Activated CD4-positive, alpha-beta memory T cell treated with anti-CD3 and anti-CD28 coated beads for 36 hours (primary cell): ENCODE results near the gene GLA. TPM values are rescaled to one million over a fixed set of nuclear protein-coding genes. Genes with fewer than 3 reads are reported as not detected.
A peak's percentile ranks its signal among the peaks of the same experiment; 100 is the strongest.

Experiments
- CTCF ChIA-PET: fragments of 350-600 bp; sonication (Branson Sonifier 250); formaldehyde crosslinking; loops from one replicate; lab custom pipeline; 2021; ENCODE audit warnings: antibody characterized with exemption, inconsistent platforms; lab: Charles Lee
- POLR2A ChIA-PET: fragments of 350-600 bp; sonication (Branson Sonifier 250); formaldehyde crosslinking; loops from one replicate; lab custom pipeline; 2021; ENCODE audit warnings: antibody characterized with exemption; lab: Charles Lee
- DNase-seq: peaks from one replicate; pipeline ENCODE4 v3.0.0-alpha.2; 2020
- H3K27ac Mint-ChIP-seq: one replicate; pipeline ENCODE4 v1.8.0; 2021; ENCODE audit warnings: mixed read lengths
- H3K27me3 Mint-ChIP-seq: one replicate; pipeline ENCODE4 v1.8.0; 2021; ENCODE audit warnings: mixed read lengths
- H3K36me3 Mint-ChIP-seq: one replicate; pipeline ENCODE4 v1.8.0; 2021; ENCODE audit warnings: mixed read lengths
- H3K4me1 Mint-ChIP-seq: one replicate; pipeline ENCODE4 v1.8.0; 2021; ENCODE audit warnings: low read depth, mixed read lengths
- H3K4me3 Mint-ChIP-seq: one replicate; pipeline ENCODE4 v1.8.0; 2021; ENCODE audit warnings: mild to moderate bottlenecking, mixed read lengths
- H3K9me3 Mint-ChIP-seq: one replicate; pipeline ENCODE4 v1.8.0; 2021; ENCODE audit warnings: mixed read lengths
- intact Hi-C: fragments of 100-400 bp; cut with micrococcal nuclease; formaldehyde crosslinking; loops from one replicate; pipeline ENCODE4 v1.15.1; 2023
- total RNA-seq, 2 experiments: library from RNA; stranded (reverse); gene quantifications; one replicate each; pipeline ENCODE4 v1.2.3, GENCODE V29; 2021

GLA gene
- total RNA-seq, 2 experiments from 2014 or later: 40.4 to 43.6 TPM

DNA sequence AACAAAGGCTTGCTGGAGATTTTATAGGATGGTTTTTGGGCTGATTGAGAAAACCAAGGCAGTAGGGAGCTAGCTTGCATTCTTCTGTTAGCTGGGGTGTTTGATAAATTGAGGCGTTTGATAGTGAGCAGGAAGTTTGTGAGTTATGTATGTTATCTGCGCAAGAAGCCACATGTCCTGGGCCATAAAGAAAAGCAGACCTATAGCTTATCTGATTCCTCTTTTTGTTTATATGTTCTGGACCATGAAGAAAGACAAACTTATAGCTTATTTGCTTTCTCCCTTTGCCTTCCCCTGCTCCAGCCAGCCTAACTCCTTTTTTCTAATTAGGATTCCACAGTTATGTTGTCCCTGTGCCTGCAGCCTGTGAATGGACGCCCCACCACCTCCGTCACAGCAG, 9.5 kb upstream of the GLA start:
- POLR2A ChIA-PET: interaction anchor here (2.4 kb wide), 1 partner anchor 26 kb away, joined by 16 read pairs; the partner anchor contains the start of gene RPL36A
- no peaks in the 10 kb centered on the region for H3K27me3 Mint-ChIP-seq
- intact Hi-C loops: loop anchor here (5.0 to 10.0 kb wide), 5 partner anchors 70 to 1448 kb away; partner anchors contain the start of genes ARMCX4 and BEX5

DNA sequence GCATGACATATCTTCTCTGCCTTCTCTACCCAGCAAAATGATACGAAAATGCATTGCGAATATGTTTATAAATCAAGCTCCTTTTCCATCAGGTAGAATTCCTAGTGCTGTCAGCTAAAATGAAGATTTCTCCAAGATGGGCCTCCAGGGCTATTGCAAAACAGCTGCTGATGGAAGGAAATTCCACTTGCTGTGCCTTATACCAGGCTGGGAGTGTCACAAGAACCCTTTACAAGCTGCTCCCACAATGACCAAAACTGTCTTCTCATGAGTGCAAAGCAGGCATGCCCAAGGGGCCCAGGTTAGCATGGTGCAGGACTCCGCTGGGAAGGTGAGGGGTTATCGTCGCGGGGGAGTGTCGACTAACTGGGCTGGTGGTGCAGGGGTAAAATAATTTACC, 9.0 kb upstream of the GLA start:
- DNase-seq: no peak
- Mint-ChIP-seq H3K27me3 (no peaks in the 10 kb centered on the region), H3K4me3 (no peak overlapping the region), H3K27ac (peak overlapping the region; percentile 89), H3K9me3 (no peaks in the 10 kb centered on the region), H3K4me1 (peaks cover 41% of the 10 kb centered on the region), H3K36me3 (peaks cover 12% of the 10 kb centered on the region)
- ChIA-PET CTCF (interaction anchor here (0.7 to 1.6 kb wide), 6 partner anchors 10 to 387 kb away, joined by 3 to 5 read pairs (median 4); no protein-coding TSS in a partner anchor), POLR2A (no interaction called here)
- intact Hi-C loops: loop anchor here (5.0 to 10.0 kb wide), 5 partner anchors 71 to 1448 kb away; partner anchors contain the start of genes ARMCX4 and BEX5

More for the DNA sequence above, 9.5 kb upstream of the GLA start:
- no peak for DNase-seq
- peak overlapping the region; percentile 86 for H3K4me3 Mint-ChIP-seq
- H3K27ac Mint-ChIP-seq: peak overlapping the region; percentile 89
- H3K9me3 Mint-ChIP-seq: no peaks in the 10 kb centered on the region
- H3K36me3 Mint-ChIP-seq: peaks cover 10% of the 10 kb centered on the region
- H3K4me1 Mint-ChIP-seq: peaks cover 41% of the 10 kb centered on the region
- CTCF ChIA-PET: interaction anchor here (1.0 to 1.6 kb wide), 3 partner anchors 9 to 380 kb away, joined by 3 to 5 read pairs (median 4); no protein-coding TSS in a partner anchor

DNA sequence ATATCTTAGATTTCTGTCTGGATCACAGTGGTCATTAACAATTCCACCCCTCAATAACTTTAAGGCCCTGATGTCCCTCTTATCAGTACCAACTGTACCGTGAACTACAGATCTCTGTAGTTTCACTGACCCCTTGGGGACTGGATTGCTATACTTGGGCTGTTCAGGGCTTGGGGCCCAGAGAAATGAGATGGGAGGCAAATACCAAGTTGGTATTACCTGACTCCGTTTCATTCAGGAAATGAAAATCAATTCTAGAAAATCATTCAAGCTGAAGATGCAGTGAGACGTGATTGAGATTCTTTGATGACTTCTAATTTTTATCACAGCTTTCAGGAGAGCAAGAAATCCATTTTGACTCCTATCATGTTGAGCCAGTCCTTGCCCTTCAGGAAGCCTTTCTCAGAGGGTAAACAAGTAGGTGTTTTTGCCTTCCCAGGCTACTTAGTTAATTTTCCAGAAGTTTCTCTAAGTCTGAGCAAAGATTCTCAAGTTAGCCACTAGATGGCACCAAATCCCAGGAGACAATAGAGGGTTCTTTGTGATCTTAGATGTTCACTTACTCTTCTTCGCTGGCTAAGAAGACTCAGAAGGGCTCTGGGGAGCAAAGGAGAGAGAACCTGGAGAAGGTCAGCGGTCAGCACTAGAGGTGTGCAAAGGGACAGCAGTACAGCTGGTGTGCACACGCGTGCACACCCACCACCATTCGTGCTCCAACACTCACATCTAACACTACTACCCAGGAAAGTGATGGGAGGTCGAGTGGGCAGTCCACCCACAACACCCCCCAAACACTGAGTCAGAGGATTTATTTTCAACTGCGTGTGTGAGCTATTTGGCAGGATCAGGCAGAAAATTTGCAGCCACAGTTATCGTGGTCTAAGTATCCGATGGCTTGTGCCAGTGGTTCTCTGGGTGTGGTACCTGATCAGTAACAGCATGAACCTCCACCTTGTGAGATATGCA, 7.7 kb upstream of the GLA start:
- H3K4me3 Mint-ChIP-seq: peak overlapping the region; percentile 48
- intact Hi-C loops: loop anchor here (1.0 to 10.0 kb wide), 7 partner anchors 72 to 1449 kb away; partner anchors contain the start of genes ARMCX4 and BEX5

DNA sequence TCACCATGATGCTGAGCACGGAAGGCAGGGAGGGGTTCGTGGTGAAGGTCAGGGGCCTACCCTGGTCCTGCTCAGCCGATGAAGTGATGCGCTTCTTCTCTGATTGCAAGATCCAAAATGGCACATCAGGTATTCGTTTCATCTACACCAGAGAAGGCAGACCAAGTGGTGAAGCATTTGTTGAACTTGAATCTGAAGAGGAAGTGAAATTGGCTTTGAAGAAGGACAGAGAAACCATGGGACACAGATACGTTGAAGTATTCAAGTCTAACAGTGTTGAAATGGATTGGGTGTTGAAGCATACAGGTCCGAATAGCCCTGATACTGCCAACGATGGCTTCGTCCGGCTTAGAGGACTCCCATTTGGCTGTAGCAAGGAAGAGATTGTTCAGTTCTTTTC, 4.3 kb upstream of the GLA start:
- Mint-ChIP-seq H3K36me3 (peaks cover 15% of the 10 kb centered on the region), H3K27ac (no peak overlapping the region), H3K9me3 (no peaks in the 10 kb centered on the region), H3K4me1 (peaks cover 39% of the 10 kb centered on the region), H3K27me3 (peaks cover 2% of the 10 kb centered on the region), H3K4me3 (no peak overlapping the region)
- intact Hi-C loops: loop anchor here (10.0 kb wide), 2 partner anchors 673 to 1453 kb away; no protein-coding TSS in a partner anchor
- ChIA-PET POLR2A (no interaction called here), CTCF (no interaction called here)
- DNase-seq: no peak

More for the DNA sequence above, 7.7 kb upstream of the GLA start:
- Mint-ChIP-seq H3K9me3 (no peaks in the 10 kb centered on the region), H3K27ac (peak overlapping the region; percentile 82), H3K36me3 (peaks cover 12% of the 10 kb centered on the region), H3K4me1 (peaks cover 47% of the 10 kb centered on the region), H3K27me3 (no peaks in the 10 kb centered on the region)
- CTCF ChIA-PET: interaction anchor here (0.6 to 1.6 kb wide), 16 partner anchors 8 to 384 kb away, joined by 3 to 6 read pairs (median 4); partner anchors contain the start of genes ARMCX4 and RPL36A
- POLR2A ChIA-PET: interaction anchor here (1.1 to 1.7 kb wide), 2 partner anchors 11 to 25 kb away, joined by 4 to 6 read pairs; no protein-coding TSS in a partner anchor
- DNase-seq: no peak

DNA sequence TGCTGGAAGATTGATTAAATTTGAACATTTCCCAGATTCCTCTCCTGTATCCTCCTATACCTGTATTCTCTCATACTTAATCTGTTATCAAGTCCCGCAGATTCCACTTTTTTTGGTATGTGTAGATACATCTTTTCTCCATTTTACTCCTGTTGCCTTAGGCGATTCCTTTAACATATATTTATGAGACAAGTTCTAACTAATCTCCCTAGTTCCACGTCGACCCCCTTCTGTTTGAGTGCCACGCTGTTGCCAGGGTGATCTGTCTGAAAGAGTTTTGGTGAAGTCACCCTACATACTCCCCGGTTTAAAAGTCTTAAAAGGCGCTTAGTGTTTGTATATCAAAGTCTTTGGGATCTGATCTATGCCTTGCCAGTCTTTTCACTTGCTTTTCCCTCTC, 2.7 kb upstream of the GLA start:
- Mint-ChIP-seq H3K4me1 (peaks cover 38% of the 10 kb centered on the region), H3K27me3 (peaks cover 2% of the 10 kb centered on the region), H3K36me3 (peaks cover 16% of the 10 kb centered on the region), H3K9me3 (no peaks in the 10 kb centered on the region), H3K4me3 (peak overlapping the region; percentile 58), H3K27ac (peak overlapping the region; percentile 66)
- CTCF ChIA-PET: no interaction called here
- POLR2A ChIA-PET: no interaction called here
- intact Hi-C loops: loop anchor here (10.0 kb wide), 2 partner anchors 674 to 1454 kb away; no protein-coding TSS in a partner anchor
- DNase-seq: no peak

DNA sequence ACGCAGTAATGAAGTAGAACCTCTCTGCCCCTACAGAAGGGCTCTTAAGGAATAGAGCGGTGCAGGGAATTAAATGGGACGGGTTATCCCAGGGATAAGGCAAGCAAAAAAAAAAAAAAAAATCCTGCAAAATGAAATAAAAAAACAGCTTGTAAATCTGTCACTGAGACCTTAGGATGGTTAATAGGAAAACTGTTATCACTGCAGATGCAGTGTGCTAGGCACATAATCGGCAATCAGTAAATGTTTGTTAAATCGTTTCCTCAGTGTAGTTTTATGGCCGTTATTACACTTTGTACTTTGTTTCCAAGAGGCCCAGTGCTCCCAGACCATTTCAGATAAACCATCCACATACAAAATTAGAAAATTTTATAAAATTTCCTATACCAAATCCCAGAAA, 1.3 kb upstream of the GLA start:
- Mint-ChIP-seq H3K27me3 (peaks cover 2% of the 10 kb centered on the region), H3K36me3 (peaks cover 18% of the 10 kb centered on the region)
- POLR2A ChIA-PET: interaction anchor here (0.6 kb wide), 1 partner anchor 14 kb away, joined by 3 read pairs; no protein-coding TSS in a partner anchor

DNA sequence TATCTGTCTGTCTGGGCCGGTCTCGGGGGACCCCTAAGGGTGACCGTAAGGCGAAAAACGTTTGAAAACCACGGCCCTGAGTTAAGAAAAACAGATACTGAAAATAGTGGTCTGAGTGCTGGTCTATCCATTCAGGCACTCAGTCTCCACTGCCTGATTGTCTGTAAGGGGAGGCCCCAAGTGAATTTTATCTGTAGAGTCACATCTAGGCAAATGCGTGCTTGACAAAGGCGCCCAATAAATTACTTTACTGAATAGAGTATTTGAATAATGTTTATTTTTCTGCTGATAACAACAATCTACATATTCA, 762 bp upstream of the GLA start:
- POLR2A ChIA-PET: no interaction called here
- CTCF ChIA-PET: no interaction called here
- H3K9me3 Mint-ChIP-seq: no peaks in the 10 kb centered on the region
- no peak for DNase-seq
- intact Hi-C loops: loop anchor here (1.0 to 10.0 kb wide), 6 partner anchors 10 to 1246 kb away; partner anchors contain the start of genes CENPI, GPRASP1, TIMM8A and ZMAT1
- peaks cover 18% of the 10 kb centered on the region for H3K36me3 Mint-ChIP-seq
- H3K4me1 Mint-ChIP-seq: peaks cover 28% of the 10 kb centered on the region
- H3K27me3 Mint-ChIP-seq: peaks cover 2% of the 10 kb centered on the region
- H3K4me3 Mint-ChIP-seq: peak overlapping the region; percentile 89
- H3K27ac Mint-ChIP-seq: peak overlapping the region; percentile 98

More for the DNA sequence above, 1.3 kb upstream of the GLA start:
- H3K4me1 Mint-ChIP-seq: peaks cover 30% of the 10 kb centered on the region
- CTCF ChIA-PET: no interaction called here
- intact Hi-C loops: loop anchor here (5.0 to 10.0 kb wide), 2 partner anchors 312 to 1246 kb away; partner anchors contain the start of genes CENPI and GPRASP1
- H3K27ac Mint-ChIP-seq: peak overlapping the region; percentile 98
- DNase-seq: no peak
- peak overlapping the region; percentile 89 for H3K4me3 Mint-ChIP-seq
- no peaks in the 10 kb centered on the region for H3K9me3 Mint-ChIP-seq

DNA sequence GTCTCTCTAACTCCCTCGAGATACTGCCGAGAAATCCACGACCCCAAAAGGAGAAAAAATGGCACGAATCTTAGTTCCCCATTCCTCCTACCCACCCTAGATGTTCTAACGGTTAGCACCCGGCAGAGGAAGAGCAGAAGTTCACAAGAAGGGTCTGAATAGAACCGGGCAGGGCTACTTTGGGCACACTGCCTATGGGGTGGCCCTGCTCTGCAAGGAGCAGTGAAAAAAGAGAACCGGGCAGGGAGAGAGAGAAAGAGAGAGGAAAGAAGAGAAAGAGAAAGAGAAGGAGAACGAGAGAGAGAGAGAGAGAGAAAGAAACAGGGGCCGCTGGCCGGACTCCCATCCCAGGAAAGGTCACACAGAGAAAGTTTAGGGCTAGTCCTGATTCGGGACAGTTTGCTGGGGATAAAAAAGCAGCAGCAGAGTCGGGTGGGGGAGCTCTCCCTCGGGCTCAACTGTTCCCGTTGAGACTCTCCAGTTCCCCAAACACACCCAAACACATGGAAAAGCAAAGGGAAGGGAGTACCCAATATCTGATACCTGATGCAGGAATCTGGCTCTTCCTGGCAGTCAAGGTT, 468 bp downstream of the GLA start:
- Mint-ChIP-seq H3K4me3 (peak overlapping the region; percentile 89), H3K36me3 (peaks cover 18% of the 10 kb centered on the region), H3K4me1 (peaks cover 19% of the 10 kb centered on the region), H3K27ac (peak overlapping the region; percentile 98), H3K27me3 (peaks cover 2% of the 10 kb centered on the region), H3K9me3 (no peaks in the 10 kb centered on the region)
- CTCF ChIA-PET: no interaction called here
- intact Hi-C loops: loop anchor here (5.0 to 10.0 kb wide), 2 partner anchors 310 to 1248 kb away; partner anchors contain the start of genes CENPI and GPRASP1
- no peak for DNase-seq
- POLR2A ChIA-PET: interaction anchor here (0.7 to 1.3 kb wide), 4 partner anchors 9 to 263 kb away, joined by 3 to 5 read pairs (median 4); partner anchors contain the start of gene RPL36A

DNA sequence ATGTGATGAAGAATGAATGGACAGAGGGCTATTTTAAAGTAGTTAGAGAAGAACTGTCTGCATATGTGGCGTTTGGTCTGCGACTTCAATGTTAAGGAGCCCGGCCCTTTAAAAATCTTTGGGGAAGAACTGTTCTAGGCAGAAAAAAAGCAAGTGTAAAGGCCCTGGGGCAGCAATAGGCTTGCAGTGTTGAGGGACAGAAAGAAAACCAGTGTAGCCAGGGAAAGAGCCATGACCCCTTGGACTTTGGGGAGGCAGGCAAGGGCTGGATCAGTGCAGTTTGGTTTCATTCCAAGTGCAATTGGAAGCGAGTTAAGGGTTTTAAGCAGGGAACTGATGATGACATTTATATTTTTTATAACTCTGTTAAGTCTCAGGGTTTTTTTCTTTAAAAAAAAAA, 7.9 kb downstream of the GLA start:
- Mint-ChIP-seq H3K27me3 (no peaks in the 10 kb centered on the region), H3K4me3 (no peak overlapping the region), H3K27ac (no peak overlapping the region), H3K4me1 (peaks cover 1% of the 10 kb centered on the region), H3K36me3 (peaks cover 31% of the 10 kb centered on the region), H3K9me3 (no peaks in the 10 kb centered on the region)
- CTCF ChIA-PET: interaction anchor here (1.2 kb wide), 1 partner anchor 15 kb away, joined by 3 read pairs; no protein-coding TSS in a partner anchor
- intact Hi-C loops: loop anchor here (10.0 kb wide), 1 partner anchor 1255 kb away; the partner anchor contains the start of gene GPRASP1
- DNase-seq: no peak
- POLR2A ChIA-PET: interaction anchor here (1.6 kb wide), 1 partner anchor 9 kb away, joined by 3 read pairs; the partner anchor contains the start of gene RPL36A

DNA sequence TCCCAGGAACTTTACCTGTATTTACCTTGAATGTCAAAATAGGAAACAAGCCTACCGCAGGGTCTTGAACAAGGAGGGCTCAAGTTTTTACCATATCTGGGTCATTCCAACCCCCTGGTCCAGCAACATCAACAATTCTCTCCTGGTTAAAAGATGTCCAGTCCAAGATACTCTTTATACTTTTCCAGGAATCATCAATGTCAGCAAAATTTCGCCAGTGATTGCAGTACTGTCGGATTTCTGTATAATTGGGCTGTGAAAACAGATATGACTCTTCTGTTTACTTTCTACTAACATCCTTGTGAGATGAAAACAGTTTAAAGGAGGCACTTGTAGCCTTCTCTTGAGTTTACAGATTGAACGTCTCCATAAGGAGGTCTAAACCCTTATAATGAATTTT, 9.0 kb downstream of the GLA start:
- Mint-ChIP-seq H3K27ac (no peak overlapping the region), H3K4me1 (peaks cover 5% of the 10 kb centered on the region), H3K4me3 (no peak overlapping the region), H3K27me3 (no peaks in the 10 kb centered on the region), H3K9me3 (no peaks in the 10 kb centered on the region), H3K36me3 (peaks cover 34% of the 10 kb centered on the region)
- POLR2A ChIA-PET: interaction anchor here (1.3 kb wide), 1 partner anchor 9 kb away, joined by 4 read pairs; the partner anchor contains the start of genes GLA and HNRNPH2
- no peak for DNase-seq
- CTCF ChIA-PET: interaction anchor here (1.2 kb wide), 1 partner anchor 16 kb away, joined by 3 read pairs; no protein-coding TSS in a partner anchor
- intact Hi-C loops: no loop called here

DNA sequence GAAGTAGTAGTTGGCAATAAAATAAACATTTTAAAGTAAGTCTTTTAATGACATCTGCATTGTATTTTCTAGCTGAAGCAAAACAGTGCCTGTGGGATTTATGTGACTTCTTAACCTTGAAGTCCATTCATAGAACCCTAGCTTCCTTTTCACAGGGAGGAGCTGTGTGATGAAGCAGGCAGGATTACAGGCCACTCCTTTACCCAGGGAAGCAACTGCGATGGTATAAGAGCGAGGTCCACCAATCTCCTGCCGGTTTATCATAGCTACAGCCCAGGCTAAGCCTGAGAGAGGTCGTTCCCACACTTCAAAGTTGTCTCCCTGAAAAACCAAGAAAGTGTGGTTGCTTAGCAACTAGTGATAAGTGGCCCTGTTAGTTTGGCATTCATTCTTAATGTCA, 9.9 kb downstream of the GLA start:
- ChIA-PET POLR2A (interaction anchor here (1.3 kb wide), 1 partner anchor 10 kb away, joined by 4 read pairs; the partner anchor contains the start of genes GLA and HNRNPH2), CTCF (no interaction called here)
- Mint-ChIP-seq H3K4me1 (peaks cover 12% of the 10 kb centered on the region), H3K4me3 (no peak overlapping the region), H3K27me3 (no peaks in the 10 kb centered on the region), H3K36me3 (peaks cover 42% of the 10 kb centered on the region), H3K27ac (no peak overlapping the region), H3K9me3 (no peaks in the 10 kb centered on the region)
- no peak for DNase-seq
- intact Hi-C loops: no loop called here
